IPS DF 4.7 (cell line): ENCODE measurements around the gene SAMSN1.

Source experiments
- DNase-seq: peaks from one replicate; pipeline ENCODE4 v3.0.0-alpha.2; 2013; ENCODE audit warnings: low spot score; ENCODE audit errors: extremely low read depth

Gene SAMSN1

DNA sequence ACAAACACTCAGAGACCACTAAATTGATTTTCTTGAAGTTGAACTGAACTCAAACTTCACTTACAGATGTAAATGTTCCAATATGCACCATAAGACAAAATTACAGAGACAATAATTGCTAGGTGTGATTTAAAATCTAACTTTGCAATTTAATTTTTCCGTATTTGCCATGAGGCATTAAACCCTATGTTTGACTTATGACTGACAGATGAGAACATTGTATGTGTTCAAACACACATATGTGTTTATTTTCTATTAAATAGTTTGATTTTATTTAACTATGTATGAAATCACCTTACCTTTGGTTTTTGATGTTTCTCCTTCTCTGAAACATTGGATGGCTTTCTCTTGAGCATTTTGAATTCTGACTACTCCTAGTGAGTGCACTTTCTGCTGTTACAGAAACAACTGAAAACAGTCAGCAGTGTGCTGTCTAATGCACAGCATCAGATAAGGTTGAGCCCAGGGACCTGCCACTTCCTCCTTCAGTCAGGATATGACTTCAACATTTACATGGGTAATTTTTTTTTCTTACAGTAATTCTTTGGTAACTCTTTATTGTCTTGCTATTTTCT, at the start of gene SAMSN1:
TSS of gene SAMSN1 (minus strand) at position 410 of the 575 bp plus-strand sequence. CDS start at position 356, 54 bp downstream.
- no peak for DNase-seq

GRCh38 chr21:14595449-14595848, 49.3 kb upstream of the SAMSN1 start:
- no peak for DNase-seq

GRCh38 chr21:14594967-14595366, 48.9 kb upstream of the SAMSN1 start:
- no peak for DNase-seq

GRCh38 chr21:14593230-14593629, 47.1 kb upstream of the SAMSN1 start:
- DNase-seq, result no peak

DNA sequence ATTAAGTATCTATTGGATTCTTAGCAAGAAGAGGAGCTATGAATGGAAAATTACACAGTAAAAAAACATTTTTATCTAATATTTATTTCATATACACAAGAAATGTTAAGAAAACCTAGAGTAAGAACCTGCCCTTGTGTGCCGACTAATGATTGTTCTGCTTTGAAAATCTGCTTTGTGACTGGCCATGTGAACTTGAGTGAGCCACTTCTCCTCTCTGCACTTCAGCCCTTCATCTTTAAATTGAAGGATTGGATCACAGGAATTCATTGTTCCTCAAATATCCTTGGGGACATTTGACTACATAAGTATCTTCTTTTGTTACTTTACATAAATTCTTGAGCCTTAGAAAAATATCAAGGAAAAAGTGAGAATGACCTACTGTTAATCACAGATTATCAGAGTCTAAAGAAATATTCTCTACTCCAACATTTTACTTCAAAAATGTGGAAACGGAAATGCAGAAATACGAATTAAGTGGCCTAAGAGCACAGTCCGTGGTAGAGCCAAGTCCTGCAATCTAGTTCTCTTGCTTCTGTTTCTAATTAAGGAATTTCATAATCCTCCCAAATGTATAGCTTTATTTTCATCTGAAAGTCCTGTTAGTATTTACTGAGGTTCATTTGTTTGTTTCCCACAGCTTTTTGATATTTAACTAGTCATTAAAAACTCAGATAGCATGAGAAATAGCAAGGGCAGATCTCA, 46.3 kb upstream of the SAMSN1 start:
- DNase-seq, result no peak

DNA sequence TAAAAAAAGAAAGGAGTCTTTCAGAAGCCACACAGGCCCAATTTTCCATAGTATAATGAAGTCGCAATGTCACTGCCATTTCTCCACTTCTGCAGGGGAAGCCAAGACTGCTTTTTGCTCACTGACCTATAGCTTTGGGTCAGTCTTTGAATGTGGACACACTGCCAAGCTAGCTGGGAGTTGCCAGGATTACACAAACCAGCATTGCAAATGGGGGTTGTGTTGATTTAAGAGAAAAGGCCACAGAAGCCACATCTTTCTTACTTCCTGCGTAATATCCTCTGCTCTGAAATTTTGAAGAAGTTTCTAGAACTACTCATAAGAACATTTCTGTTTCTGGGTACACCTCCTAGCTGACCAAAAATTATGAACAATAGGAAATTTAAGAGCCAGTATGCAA, 45.8 kb upstream of the SAMSN1 start:
- no peak for DNase-seq

DNA sequence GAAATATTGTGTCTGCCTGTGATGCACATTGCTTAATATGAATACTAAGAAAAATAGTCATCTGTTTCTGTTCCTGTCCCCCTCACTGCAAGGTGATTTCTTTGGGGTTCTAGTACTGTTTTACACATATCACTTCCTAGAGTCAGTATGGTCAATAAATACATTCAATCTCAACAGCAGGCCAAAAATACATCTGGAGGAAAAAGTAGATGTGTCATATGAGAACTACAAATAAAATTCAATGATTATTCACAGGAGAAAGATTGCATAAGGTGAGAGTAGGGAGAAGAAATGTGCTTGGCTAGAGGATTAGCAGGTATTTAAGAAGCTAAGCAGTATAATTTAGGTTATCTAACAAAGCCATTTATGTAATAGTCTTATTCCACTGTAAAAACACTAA, 45.3 kb upstream of the SAMSN1 start:
- DNase-seq, result no peak

DNA sequence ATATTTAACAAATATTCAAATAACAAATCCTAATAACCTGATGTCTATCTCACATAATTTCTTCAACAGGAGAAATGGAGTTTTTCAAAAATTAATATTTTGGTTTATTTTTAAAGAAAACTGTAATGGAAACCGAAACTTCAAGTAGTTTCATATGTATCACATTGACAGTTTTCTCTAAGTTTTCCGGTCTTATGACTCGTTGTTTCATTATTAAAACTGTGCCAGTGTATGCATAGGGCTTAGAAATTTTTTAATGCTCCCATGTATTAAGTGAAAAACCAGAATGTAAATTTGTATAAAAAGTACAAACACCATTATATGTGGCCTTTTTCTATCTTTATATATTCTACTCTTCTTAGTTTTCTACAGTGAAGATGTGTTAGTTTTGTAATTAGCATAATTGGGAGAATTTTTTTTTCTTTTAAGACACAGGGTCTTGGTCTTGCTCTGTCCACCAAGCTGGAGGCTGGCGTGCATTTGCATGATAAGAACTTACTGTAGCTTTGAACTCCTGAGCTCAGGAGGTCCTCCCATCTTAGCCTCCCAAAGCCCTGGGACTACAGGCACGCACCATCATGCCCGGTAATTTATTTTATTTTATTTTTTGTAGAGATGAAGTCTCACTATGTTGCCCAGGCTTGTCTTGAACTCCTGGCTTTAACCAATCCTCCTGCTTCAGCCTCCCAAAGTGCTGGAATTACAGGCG, 43.9 kb upstream of the SAMSN1 start:
- no peak for DNase-seq

DNA sequence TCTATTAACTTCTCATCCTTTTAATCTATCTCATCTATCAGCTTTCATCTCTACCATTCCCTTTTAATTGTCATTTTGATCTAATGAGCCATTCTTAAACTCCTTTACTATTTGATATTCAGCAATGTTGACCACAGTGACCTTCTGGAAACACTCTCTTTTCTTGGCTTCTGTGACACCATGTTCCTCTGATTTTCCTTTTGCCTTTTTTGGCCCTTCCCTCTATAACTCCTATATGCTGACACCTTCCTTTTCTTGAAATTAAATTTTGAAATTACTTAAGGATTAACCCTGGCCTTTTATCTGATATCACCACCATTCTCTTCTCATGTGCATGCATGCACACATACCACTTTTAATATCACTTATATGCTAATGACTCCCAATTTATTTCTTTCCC, 41.2 kb upstream of the SAMSN1 start:
- DNase-seq, result no peak

DNA sequence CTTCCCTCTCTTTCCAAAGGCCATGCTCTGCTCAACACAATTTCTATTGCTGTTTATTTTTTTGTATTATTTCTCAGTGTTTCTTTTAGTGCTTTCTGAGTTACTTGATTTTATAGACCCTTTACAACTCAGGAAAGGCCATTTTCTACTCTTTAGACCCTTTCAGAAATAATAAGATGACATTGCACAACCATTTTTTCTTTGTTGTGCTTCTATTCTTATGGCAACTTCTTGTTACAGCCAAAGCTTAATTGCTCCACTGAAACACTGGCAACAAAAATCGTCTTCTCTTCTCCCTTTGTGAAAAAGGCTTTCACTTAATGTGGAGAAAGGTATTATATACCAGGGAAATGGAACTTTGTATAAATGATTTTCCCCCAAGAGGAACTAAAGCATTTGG, 39.0 kb upstream of the SAMSN1 start:
- no peak for DNase-seq

DNA sequence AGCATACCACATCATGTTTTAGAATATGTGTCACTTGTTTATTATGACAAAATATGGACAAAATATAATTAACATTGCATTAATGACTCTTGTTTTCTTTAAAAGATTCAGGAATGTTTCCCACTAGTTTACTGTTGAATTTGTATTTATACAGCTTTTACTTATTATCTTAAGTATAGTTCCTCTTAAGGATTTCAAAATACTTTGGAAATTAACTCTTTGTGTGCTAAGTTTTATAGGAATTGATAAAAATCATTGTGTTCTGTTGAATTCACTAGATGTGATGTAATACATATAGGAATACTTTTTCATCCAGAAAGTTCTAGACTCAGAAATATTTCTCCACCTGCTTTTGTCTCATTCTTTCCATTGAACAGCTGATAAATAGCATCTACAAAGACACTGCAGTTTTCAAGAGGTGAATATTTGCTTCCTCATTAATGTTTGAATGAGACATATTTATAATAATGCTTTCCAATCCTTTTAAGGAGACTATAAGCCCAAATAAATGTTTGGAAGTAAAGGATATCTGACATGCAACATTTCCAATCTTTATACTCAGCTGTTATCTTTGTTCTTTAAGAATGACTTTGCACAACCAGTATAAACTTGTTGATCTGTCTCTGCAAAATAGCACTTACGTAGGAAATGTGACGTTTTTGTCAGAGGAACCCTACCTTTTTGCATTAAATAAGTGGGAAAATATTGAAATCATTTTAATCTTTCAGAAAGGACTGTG, 38.4 kb upstream of the SAMSN1 start:
- DNase-seq, result no peak

GRCh38 chr21:14583629-14584255, 37.6 kb upstream of the SAMSN1 start:
- no peak for DNase-seq

DNA sequence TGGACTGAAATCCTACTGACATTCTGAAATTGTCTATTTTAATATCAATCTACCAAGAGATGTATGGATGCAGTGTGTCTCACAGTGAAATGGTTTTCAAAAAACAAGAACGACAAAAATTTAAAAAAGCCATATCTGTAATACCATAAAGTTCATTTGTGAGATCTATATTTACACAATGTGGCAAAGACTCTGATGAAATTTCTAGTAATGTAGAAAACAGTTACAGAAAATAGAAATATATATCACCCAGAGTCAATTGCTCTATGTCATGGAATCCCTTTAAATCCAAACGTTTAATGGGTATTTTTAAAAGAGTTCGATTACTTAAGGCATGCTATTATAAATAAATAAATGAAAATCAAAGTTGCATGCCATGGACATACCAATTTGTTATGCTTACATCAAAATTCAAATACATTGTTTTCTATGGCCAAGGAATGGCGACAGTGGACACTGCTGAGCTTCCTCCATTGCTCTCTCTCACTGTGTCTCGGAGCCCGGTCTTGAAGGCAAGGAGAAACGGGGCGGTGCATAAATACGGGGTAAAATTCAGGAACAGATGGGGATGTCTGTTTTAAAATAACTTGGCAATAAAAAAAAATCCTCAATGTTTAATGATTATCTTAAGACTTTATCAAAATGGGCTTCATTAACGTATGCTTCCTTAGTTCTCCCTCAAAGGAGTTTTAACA, 37.0 kb upstream of the SAMSN1 start:
- DNase-seq, result no peak

GRCh38 chr21:14581902-14582457, 35.9 kb upstream of the SAMSN1 start:
- no peak for DNase-seq

DNA sequence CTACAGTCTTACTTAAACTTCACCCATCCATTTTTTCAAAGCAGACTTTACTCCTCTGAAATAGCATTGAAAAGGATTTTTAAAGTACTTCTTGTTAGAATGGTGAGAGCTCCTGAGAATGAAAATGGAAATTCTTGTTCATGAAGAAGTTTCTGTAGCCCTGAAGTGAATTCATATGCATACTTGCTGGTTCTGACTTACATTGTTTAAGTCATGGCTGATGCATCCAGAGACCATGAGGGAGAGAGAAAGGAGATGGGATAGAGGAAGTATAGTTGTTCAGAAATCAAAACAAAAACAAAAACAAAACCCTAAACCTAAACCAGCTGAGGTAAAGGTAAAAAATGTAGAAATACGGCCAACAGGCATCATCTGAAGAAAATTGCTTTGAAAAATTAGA, 27.1 kb upstream of the SAMSN1 start:
- no peak for DNase-seq

DNA sequence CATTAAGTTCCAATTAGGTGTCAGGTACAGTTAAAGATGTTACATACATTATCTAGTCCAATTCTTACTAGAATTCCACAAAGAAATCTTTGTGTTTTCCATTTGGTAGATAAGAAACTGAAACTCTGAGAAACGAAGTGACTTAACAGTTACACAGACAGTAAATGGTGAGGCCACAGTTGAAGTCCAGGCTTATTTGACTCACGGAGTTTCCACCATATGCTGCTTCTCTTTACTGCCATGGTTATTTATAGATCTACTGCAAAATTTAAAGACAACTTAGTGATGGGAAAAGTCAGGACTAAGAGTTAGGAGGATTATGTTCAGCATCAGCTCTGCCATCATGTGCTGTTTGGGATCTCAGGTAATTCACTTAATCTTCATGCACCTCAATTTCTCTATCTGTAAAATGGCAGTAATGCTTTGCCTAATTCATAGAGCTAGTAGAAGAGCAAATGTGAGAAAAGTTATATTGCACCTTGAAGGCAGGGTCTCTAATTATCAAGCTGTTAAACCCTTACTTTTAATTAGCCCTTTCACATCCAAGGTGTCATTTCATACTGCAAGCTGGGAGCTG, 26.2 kb upstream of the SAMSN1 start:
- no peak for DNase-seq

- DNase-seq, result no peak
Measured at GRCh38 chr21:14569868-14570267, 23.8 kb upstream of the SAMSN1 start.

DNA sequence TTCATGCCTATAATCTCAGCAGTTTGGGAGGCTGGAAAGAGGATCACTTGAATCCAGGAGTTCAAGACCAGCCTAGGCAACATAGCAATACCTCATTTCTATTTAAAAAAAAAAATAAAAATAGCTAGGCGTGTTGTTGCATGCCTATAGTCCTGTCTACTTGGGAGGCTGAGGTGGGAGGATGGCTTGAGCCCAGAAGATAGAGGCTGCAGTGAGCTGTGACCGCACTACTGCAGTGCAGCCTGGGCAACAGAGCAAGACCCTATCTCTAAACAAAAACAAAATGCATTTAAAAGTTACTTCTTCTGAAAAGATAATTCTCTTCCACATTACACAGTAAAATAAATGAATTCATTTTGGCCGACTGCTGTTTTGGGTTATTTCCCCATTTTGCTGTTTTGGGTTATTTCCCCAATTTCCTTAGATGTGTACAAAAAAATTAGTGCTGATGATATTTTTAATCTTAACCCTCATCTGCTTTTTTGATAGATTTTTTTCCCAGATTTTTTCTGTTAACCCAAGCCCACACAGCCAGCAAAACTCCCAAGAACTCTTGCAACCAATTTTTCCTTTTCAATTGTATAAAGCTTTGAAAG, 23.0 kb upstream of the SAMSN1 start:
- DNase-seq, result no peak

DNA sequence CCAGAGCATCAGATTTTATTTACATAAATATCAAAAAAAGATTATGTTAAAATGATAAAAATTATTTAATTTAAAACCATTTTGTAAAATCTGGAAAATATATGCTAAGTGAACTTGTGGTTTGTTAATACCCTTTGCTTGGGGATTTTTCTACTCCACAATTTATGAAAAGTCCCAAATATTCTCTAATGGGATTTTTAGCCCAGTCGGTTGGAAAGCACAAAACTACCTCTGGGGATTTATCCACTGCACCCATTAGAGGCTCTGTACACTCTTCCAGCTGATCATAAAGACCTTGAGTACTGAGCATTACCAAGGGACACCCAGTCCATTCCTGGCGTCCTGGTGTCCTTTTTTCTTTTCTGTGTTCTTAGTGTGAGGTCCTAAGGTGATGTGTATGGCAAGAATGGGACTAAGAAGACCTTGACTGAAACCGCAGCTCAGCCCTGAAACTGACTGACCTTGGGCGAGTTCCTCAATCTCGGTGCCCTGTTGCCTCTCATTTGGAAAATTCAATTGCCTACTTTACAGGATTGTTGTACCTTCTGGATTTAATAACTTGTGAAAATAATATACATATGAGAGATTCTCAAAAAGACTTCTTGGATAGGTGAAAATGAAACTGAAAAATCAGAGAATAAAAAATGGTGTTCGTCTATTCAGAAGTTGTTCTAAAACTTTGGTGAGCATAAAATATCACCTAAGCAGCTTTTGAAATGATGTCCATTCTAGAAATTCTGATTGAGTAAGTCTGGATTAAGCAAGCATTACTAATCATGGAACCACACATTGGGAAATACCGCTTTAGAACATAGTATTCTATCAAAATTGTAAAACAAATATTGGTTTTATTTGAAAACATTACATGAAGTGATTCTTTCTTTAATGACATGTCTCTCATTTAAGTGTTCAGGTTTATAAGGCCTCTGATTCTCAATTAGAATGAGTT, 21.5 kb upstream of the SAMSN1 start:
- no peak for DNase-seq
